Tibial artery (tissue), 4 donors: Measurements from ENCODE around the gene ITGA4.

ENCODE experiments used
- DNase-seq, 2 donors: peaks; one replicate each; pipeline ENCODE4 v3.0.0-alpha.2; 2019
- H3K27ac ChIP-seq, 2 donors: fragments of 200-600 bp; sonication (generic) in 1 of 2; 1 replicate in 1 of 2; 2 replicates in 1 of 2; pipeline ENCODE4 v1.5.1; 2018 to 2019; ENCODE audit warnings: mild to moderate bottlenecking in 1 of 2
- H3K27me3 ChIP-seq, 2 donors: fragments of 200-600 bp; sonication (generic) in 1 of 2; one replicate each; pipeline versions ENCODE4 v1.5.1 to v1.6.0; 2016 to 2019
- H3K36me3 ChIP-seq, 3 donors: fragments of 200-600 bp; sonication (generic) in 2 of 3; one replicate each; pipeline ENCODE4 v1.5.1; 2016 to 2019; ENCODE audit warnings: mild to moderate bottlenecking in 2 of 3
- H3K4me1 ChIP-seq, 4 donors: fragments of 200-600 bp; sonication (generic) in 2 of 4; 1 replicate in 3 of 4; 2 replicates in 1 of 4; pipeline ENCODE4 v1.5.1; 2016 to 2019
- H3K4me3 ChIP-seq, 2 donors: fragments of 200-600 bp; sonication (generic) in 1 of 2; 1 replicate in 1 of 2; 2 replicates in 1 of 2; pipeline ENCODE4 v1.5.1; 2018 to 2019; ENCODE audit warnings: mild to moderate bottlenecking in 2 of 2
- H3K9me3 ChIP-seq, 3 donors: fragments of 200-600 bp; sonication (generic) in 1 of 3; one replicate each; pipeline ENCODE4 v1.5.1; 2016 to 2019
- CTCF ChIP-seq, 2 experiments: fragments of 200-600 bp in 1 of 2; fragments of 450-650 bp in 1 of 2; IDR thresholded peaks; one replicate each; pipeline ENCODE4 v1.5.1; 2017 to 2019; ENCODE audit warnings: antibody characterized with exemption in 2 of 2, mild to moderate bottlenecking in 1 of 2, moderate library complexity in 1 of 2
- intact Hi-C: fragments of 100-400 bp; cut with DNase I; formaldehyde crosslinking; loops from one replicate; pipeline ENCODE4 v1.15.0; 2023; ENCODE audit warnings: low total_unique reads

Gene ITGA4

DNA sequence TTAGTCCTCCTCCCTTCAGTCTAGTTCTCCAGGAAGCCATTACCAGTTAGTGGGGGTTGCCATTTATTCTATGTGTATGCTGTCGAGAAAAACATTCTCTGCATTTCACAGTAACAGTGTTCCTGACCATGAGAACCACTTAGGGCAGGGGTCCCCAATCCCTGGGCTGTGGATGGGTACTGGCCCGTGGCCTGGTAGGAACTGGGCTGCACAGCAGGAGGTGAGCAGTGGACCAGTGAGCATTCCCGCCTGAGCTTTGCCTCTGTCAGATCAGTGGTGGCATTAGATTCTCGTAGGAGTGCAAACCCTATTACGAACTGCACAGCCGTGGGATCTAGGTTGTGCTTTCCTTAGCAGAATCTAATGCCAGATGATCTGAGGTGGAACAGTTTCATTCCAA is 15.8 kb downstream of the ITGA4 start:
- intact Hi-C loops = no loop called here
- Histone ChIP-seq H3K27ac (no peak overlapping the region), H3K4me1 (peaks cover 0 to 3% (median 0%) of the 10 kb centered on the region in 4 donors)

GRCh38 chr2:181474222-181474881 is 17.2 kb downstream of the ITGA4 start:
- TF ChIP-seq CTCF (IDR thresholded peaks at IDR 0.05) = no peak
- Histone ChIP-seq H3K4me1 (peaks cover 0 to 3% (median 0%) of the 10 kb centered on the region in 4 donors), H3K36me3 (no peaks in the 10 kb centered on the region), H3K4me3 (no peak overlapping the region), H3K27me3 (no peaks in the 10 kb centered on the region), H3K27ac (no peak overlapping the region), H3K9me3 (no peaks in the 10 kb centered on the region)
- intact Hi-C loops = no loop called here
- no peak for DNase-seq

More for the DNA sequence above, 15.8 kb downstream of the ITGA4 start:
- Histone ChIP-seq H3K9me3 (no peaks in the 10 kb centered on the region), H3K36me3 (no peaks in the 10 kb centered on the region), H3K27me3 (no peaks in the 10 kb centered on the region), H3K4me3 (no peak overlapping the region)
- no peak for DNase-seq
- no peak for TF ChIP-seq CTCF (IDR thresholded peaks at IDR 0.05)

- H3K36me3 ChIP-seq = no peaks in the 10 kb centered on the region
These were observed 26.0 kb downstream of the ITGA4 start for GRCh38 chr2:181483211-181483610.

DNA sequence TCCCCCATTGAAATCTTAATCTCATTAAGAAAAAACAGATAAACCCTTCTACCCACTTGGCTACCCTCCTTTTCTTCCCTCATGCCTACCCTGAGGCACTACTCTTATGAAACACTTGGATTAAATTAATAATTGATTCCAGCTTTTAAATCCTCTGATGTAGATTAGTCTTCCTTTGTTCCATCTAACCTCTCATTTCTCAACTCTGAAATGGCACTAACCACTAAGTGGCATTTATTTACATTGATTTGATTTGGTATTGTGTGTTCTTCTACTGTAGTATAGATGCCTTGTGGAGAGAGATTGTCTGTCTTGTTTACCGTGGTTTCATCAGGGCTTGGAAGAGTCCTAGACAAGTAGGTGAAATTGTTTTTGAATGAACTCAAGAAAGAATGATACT is 26.7 kb downstream of the ITGA4 start:
- Histone ChIP-seq H3K4me3 (no peak overlapping the region), H3K36me3 (no peaks in the 10 kb centered on the region), H3K9me3 (no peaks in the 10 kb centered on the region), H3K4me1 (no peaks in the 10 kb centered on the region), H3K27ac (no peak overlapping the region), H3K27me3 (no peaks in the 10 kb centered on the region)
- DNase-seq = no peak
- intact Hi-C loops = no loop called here
- no peak for TF ChIP-seq CTCF (IDR thresholded peaks at IDR 0.05)

More at GRCh38 chr2:181483211-181483610, 26.0 kb downstream of the ITGA4 start:
- no peak for TF ChIP-seq CTCF (IDR thresholded peaks at IDR 0.05)
- Histone ChIP-seq H3K27me3 (no peaks in the 10 kb centered on the region), H3K4me1 (no peaks in the 10 kb centered on the region), H3K27ac (no peak overlapping the region), H3K9me3 (no peaks in the 10 kb centered on the region), H3K4me3 (no peak overlapping the region)
- intact Hi-C loops = no loop called here
- no peak for DNase-seq

- no peaks in the 10 kb centered on the region for H3K27me3 ChIP-seq
- no peak for DNase-seq
- H3K4me3 ChIP-seq = no peak overlapping the region
- TF ChIP-seq CTCF (IDR thresholded peaks at IDR 0.05) = no peak
- no peaks in the 10 kb centered on the region for H3K9me3 ChIP-seq
- no peaks in the 10 kb centered on the region for H3K4me1 ChIP-seq
- intact Hi-C loops = no loop called here
- H3K36me3 ChIP-seq = no peaks in the 10 kb centered on the region
- H3K27ac ChIP-seq = no peak overlapping the region
These were observed 27.9 kb downstream of the ITGA4 start for GRCh38 chr2:181484851-181485637.
